GM12801 (cell line): Measurements from ENCODE around the gene CYP4F11.

Experiments
- CTCF ChIP-seq: IDR thresholded peaks from one replicate; pipeline ENCODE4 v1.5.1; 2011; ENCODE audit warnings: control low read depth; ENCODE audit not compliant: insufficient read length; ENCODE audit errors: extremely low read depth

Gene CYP4F11

GRCh38 chr19:15962319-15962718, 28.0 kb upstream of the CYP4F11 start:
- no peak for TF ChIP-seq CTCF

GRCh38 chr19:15954820-15955219, 20.5 kb upstream of the CYP4F11 start:
- no peak for TF ChIP-seq CTCF

GRCh38 chr19:15948223-15949058, 14.1 kb upstream of the CYP4F11 start, which contains the start of gene OR10H4:
Gene OR10H4 (plus strand): TSS chr19:15949008. CDS start chr19:15949008, 0 bp downstream.
- TF ChIP-seq CTCF = no peak

- TF ChIP-seq CTCF = no peak
Observed at GRCh38 chr19:15945301-15945700, 11.0 kb upstream of the CYP4F11 start.

- TF ChIP-seq CTCF = no peak
Observed at GRCh38 chr19:15944401-15944800, 10.1 kb upstream of the CYP4F11 start.

- TF ChIP-seq CTCF = no peak
Observed at GRCh38 chr19:15937771-15938170, 3.4 kb upstream of the CYP4F11 start.

GRCh38 chr19:15936950-15937349, 2.6 kb upstream of the CYP4F11 start:
- no peak for TF ChIP-seq CTCF
